Measurements from ENCODE around the gene TRAK2. TPM values are rescaled to one million over a fixed set of nuclear protein-coding genes. Genes with fewer than 3 reads are reported as not detected.
A peak's percentile ranks its signal among the peaks of the same experiment; 100 is the strongest.

Gene TRAK2
- total RNA-seq, 1 donor from 2014 or later = 40.3 TPM

- no peak for DNase-seq (ENCODE audit: low spot score in 2 of 2)
- Histone ChIP-seq H3K27me3 (no peaks in the 10 kb centered on the region), H3K4me3 (no peak overlapping the region), H3K36me3 (peaks cover 27 to 68% of the 10 kb centered on the region in 2 donors), H3K27ac (no peak overlapping the region), H3K4me1 (no peaks in the 10 kb centered on the region), H3K9me3 (no peaks in the 10 kb centered on the region)
- no peak for TF ChIP-seq CTCF (IDR thresholded peaks at IDR 0.05)
- intact Hi-C loops (cut with DNase I) = no loop called here
Observed at GRCh38 chr2:201467666-201468065, 16.4 kb upstream of the TRAK2 start.

- Histone ChIP-seq H3K4me3 (no peak overlapping the region), H3K27ac (peak overlapping the region; percentile 4 to 55), H3K9me3 (no peaks in the 10 kb centered on the region), H3K4me1 (no peaks in the 10 kb centered on the region), H3K36me3 (peaks cover 26 to 67% of the 10 kb centered on the region in 2 donors), H3K27me3 (no peaks in the 10 kb centered on the region)
- TF ChIP-seq CTCF (IDR thresholded peaks at IDR 0.05) = no peak
- no peak for DNase-seq (ENCODE audit: low spot score in 2 of 2)
- intact Hi-C loops (cut with DNase I) = no loop called here
Observed at GRCh38 chr2:201466050-201466675, 14.9 kb upstream of the TRAK2 start.

GRCh38 chr2:201465524-201465971, 14.3 kb upstream of the TRAK2 start:
- Histone ChIP-seq H3K4me3 (no peak overlapping the region), H3K36me3 (peaks cover 26 to 67% of the 10 kb centered on the region in 2 donors), H3K27ac (peak overlapping the region; percentile 4 to 55), H3K4me1 (no peaks in the 10 kb centered on the region), H3K9me3 (no peaks in the 10 kb centered on the region), H3K27me3 (no peaks in the 10 kb centered on the region)
- intact Hi-C loops (cut with DNase I) = no loop called here
- TF ChIP-seq CTCF (IDR thresholded peaks at IDR 0.05) = no peak
- DNase-seq (ENCODE audit: low spot score in 2 of 2) = no peak

GRCh38 chr2:201464547-201464946, 13.3 kb upstream of the TRAK2 start:
- Histone ChIP-seq H3K27ac (peak overlapping the region; percentile 4 to 55), H3K9me3 (no peaks in the 10 kb centered on the region), H3K4me1 (no peaks in the 10 kb centered on the region), H3K36me3 (peaks cover 31 to 66% of the 10 kb centered on the region in 2 donors), H3K27me3 (no peaks in the 10 kb centered on the region), H3K4me3 (no peak overlapping the region)
- TF ChIP-seq CTCF (IDR thresholded peaks at IDR 0.05) = no peak
- intact Hi-C loops (cut with DNase I) = no loop called here
- no peak for DNase-seq (ENCODE audit: low spot score in 2 of 2)

- H3K36me3 ChIP-seq = peaks cover 37 to 67% of the 10 kb centered on the region in 2 donors
- H3K27me3 ChIP-seq = no peaks in the 10 kb centered on the region
- no peak for DNase-seq (ENCODE audit: low spot score in 2 of 2)
- intact Hi-C loops (cut with DNase I) = no loop called here
- H3K4me3 ChIP-seq = no peak overlapping the region
- no peak overlapping the region for H3K27ac ChIP-seq
- H3K4me1 ChIP-seq = no peaks in the 10 kb centered on the region
- H3K9me3 ChIP-seq = no peaks in the 10 kb centered on the region
- TF ChIP-seq CTCF (IDR thresholded peaks at IDR 0.05) = no peak
Observed at GRCh38 chr2:201460532-201460931, 9.3 kb upstream of the TRAK2 start.

All from ascending aorta (tissue), 2 donors.